Testis (tissue), 2 donors: ENCODE data around the gene CCNL2.

Experiments used
- CTCF ChIP-seq, 3 experiments: fragments of 450-650 bp in 2 of 3; fragments of 200-600 bp in 1 of 3; sonication (generic) in 1 of 3; IDR thresholded peaks; one replicate each; pipeline ENCODE4 v1.5.1; 2016 to 2019; ENCODE audit warnings: antibody characterized with exemption in 3 of 3, mild to moderate bottlenecking in 2 of 3, moderate library complexity in 1 of 3
- POLR2A ChIP-seq: fragments of 450-650 bp; IDR thresholded peaks from one replicate; pipeline ENCODE4 v1.6.1; 2017; ENCODE audit warnings: antibody characterized with exemption, mild to moderate bottlenecking, moderate library complexity

DNA sequence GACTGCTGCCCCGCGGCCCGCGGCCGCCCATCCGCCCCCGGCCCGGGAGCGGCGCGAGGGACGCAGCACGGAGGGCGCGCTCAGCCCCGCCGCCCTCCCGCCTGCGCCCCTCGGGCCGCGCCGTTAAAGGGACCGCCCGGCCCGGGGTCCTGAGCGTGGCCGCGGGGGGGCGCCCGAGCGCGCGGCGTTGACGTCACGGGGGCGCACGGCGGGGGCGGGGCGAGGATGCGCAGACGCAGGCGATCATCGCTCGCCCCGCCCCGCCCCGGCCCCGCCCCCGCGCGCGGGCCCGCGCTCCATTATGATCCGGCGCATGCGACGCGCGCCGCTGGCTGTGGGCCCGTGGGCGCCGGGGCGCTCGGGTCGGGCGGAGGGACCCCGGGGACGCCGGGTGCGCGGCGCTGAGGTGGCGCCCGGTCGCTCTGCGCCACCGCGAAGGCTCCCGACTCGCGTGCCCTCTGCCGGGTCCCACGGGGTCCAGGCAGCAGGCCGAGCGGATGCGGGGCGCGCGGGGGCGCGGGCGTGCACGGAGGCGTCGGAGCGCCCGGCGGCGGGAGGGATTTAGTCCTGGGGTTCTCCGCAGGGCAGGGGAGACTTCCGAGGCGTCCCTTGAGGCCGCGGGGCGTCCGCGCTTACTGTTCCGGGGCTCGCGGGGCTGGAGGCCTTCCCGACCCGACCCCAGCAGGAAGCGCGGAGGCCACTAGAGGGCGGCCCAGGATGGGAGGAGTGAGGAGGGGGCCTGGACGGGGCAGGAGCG is 49.7 kb downstream of the CCNL2 start, which contains the start of gene DVL1:
- TF ChIP-seq CTCF (IDR thresholded peaks at IDR 0.05) (peak; percentile 37 to 52 (median 44)), POLR2A (no peak)
